CD4-positive, alpha-beta T cell treated with Interleukin-2 at 100 ng/mL for 4 hours (primary cell): ENCODE results near the gene TMEM120B.
"Not testable (repeated sequence)": the region's sequence is repeated elsewhere in the genome, so short reads cannot be mapped to it uniquely, and the experiment has no call there.

Experiments used
- DNase-seq: peaks from one replicate; pipeline ENCODE4 v3.0.0-alpha.2; 2020; ENCODE audit warnings: low spot score

The TMEM120B gene

GRCh38 chr12:121775501-121775900, 62.9 kb downstream of the TMEM120B start:
- DNase-seq = no peak

GRCh38 chr12:121776190-121777098, 63.9 kb downstream of the TMEM120B start:
- peak; percentile 89 for DNase-seq

GRCh38 chr12:121778567-121779421, 66.2 kb downstream of the TMEM120B start:
- DNase-seq = no peak

- DNase-seq = no peak
These were observed 66.9 kb downstream of the TMEM120B start for GRCh38 chr12:121779422-121779895.

DNA sequence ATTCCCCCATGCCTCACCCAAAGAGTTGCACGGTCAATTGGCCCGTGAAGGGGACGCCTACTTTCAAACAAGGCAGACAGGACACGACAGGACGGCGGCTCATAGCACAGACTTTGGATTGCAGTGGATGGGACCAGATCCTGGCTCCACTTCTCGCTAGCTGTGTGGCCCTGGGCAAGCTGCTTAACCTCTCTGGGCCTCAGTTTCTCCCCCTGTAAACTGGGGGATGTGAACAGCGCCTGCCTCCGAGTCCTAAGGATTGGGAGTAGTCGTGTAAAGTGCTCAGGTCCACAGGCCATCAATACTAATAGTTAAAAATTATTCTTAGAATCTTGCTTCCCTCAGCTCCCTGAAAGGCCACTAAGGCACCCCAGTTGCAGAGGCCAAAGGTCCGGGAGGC, 67.9 kb downstream of the TMEM120B start:
- no peak for DNase-seq

GRCh38 chr12:121781484-121781997, 69.0 kb downstream of the TMEM120B start:
- no peak for DNase-seq

DNA sequence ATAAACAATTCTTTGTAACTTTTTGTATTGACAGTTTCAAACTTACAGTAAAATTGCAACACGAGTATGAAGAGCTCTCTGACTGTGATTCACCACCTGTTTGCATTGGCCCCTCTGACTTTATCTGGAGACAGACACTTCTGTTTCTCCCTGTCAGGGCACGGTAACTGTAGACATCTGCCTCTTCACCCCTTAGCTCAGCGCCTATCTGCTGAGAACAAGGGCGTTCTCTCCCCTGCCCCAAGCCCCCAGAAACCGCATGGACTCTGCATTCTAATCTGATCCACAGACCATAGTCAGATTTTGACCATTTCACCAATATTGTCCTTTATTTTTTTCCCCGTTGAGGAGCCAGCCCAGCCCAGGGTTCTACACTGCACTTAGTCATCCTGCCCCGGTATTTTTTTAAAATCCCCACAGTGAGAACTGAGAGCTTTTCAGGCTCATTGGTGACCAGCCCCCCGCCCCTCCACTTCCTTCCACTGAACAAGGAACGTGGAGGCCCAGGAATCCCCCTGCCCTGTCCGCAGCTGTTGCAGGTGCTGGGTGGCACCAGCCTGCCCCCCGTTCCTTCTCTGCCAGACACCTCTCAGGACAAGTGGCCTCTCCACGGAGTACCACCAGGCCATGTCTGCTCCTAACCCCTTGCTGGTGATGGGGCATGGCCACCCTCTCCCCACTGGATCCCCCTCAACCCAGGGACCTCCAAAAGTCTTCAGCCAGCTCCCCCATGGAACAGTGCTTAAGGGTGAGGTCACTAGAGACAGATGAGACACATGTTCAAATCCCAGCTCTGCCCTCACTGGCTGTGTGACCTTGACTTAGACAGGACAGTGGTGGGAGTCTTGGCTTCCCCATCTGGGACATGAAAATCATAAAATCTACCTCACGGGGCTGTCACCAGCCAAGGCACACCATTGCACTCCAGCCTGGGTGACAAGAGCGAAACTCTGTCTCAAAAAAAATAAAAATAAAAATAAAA, 69.7 kb downstream of the TMEM120B start:
- DNase-seq = peak; percentile 60

DNA sequence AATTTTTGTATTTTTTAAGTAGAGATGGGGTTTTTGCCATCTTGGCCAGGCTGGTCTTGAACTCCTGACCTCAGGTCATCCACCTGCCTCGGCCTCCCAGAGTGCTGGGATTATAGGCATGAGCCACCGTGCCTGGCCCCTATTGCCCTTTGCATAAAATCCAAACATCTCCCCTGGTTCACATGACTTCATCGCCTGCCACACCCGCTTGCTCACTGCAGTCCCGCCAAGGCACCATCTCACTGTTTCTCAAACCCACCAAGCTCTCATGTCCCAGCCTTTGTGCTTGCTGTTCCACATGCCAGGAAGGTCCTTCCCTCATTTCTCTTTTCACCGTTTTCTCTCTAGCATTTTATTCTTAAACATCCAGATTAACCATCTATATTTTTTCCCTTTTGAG, 71.2 kb downstream of the TMEM120B start:
- no peak for DNase-seq

- no peak for DNase-seq
These were observed 71.9 kb downstream of the TMEM120B start for GRCh38 chr12:121784460-121784859.

- DNase-seq = no peak
These were observed 73.9 kb downstream of the TMEM120B start for GRCh38 chr12:121786440-121786825.

DNA sequence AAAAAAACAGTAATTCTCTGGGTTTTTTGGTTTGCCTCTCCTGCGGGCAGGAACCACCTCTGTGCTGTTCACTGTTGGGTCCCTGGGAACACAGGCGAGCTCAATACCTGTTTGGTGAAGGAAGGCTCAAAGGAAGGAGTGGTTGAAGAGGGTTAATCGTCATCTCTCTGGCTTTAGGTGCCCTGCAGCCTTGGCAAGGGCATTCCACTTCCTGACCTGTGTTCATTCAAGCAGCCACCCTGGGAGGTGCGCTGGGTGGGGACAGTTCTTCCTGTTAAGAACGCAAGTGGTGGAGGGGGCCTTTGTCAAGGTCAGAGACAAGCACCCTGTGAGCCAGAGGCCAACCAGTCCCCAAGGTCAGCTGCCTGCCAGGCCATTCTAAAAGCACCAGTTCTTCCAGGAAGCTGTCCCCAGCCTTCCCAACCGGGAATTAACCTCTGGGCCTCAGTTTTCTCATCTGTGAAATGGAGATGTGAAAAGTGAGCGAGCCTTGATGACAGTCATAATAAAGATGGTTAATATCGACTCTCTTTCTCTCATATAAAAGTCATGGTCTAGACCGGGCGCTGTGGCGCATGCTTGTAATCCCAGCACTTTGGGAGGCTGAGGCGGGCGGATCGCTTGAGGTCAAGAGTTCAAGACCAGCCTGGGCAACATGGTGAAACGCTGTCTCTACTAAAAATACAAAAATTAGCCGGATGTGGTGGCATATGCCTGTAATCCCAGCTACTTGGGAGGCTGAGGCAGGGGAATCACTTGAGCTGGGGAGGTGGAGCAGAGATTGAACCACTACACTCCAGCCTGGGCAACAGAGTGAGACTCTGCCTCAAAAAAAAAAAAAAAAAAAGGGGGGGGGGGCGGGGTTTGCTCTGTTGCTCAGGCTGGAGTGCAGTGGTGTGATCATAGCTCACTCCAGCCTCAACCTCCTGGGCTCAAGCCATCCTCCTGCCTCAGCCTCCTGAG, 74.8 kb downstream of the TMEM120B start:
- peak; percentile 62 for DNase-seq

- no peak for DNase-seq
These were observed 75.7 kb downstream of the TMEM120B start for GRCh38 chr12:121788176-121788818.

GRCh38 chr12:121789233-121789781, 76.8 kb downstream of the TMEM120B start:
- no peak for DNase-seq

GRCh38 chr12:121789800-121790728, 77.5 kb downstream of the TMEM120B start:
- DNase-seq = peak; percentile 94

DNA sequence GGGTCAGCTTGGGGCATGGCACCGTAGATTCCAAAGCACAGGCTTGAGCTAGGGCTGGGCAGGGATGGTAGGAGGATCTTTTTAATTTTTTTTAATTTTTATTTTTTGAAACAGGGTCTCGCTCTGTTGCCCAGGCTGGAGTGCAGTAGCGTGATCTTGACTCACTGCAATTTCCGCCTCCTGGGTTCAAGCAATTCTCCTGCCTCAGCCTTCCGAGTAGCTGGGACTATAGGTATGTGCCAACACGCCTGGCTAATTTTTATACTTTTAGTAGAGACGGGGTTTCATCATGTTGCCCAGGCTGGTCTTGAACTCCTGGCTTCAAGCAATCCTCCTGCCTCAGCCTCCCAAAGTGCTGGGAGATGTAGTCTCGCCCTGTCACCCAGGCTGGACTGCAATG, 78.2 kb downstream of the TMEM120B start:
- not testable (repeated sequence) for DNase-seq

DNA sequence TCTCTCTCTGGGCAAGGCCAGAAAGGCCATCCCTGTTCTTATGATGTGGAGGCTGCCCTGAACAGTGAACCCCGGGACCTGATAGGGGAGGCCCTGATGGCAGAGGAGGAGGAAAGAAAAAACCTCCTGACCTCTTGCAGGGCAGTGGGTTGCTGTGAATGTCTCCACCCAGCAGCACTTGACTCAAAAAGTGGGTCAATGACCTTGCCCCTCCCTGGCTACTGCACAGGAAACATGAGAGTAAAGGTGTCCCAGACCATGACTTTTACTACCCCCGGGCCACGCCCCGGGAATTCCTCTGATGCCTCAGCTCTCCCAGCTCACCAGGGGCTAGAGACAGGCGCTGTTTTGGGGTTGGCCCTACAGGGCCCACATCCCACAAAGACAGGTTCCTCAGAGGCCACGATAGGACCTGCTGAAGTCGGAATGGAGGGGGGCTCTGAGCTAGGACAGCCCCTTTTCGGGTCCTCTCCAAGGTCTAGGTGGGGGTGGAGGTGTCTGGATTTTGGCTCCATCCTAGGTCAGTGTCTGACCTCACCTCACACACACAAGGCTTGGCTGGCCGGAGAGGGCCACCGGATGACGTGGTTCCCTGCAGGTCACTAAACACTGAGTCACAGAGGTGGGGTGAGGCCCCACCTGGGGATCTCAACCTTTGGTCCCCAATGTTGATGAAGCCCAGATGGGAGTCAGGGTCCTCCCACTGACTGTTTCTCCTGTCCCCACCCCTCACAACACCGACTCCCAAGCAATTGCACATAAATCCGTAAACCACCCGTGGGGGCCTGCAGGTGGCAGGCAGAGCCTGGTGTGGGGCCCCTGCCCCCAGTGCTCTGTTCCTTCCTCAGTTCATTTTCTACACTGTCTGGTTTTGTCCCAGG, 79.4 kb downstream of the TMEM120B start:
- peak; percentile 54 for DNase-seq
